ENCODE results near the gene AIRE. TPM values are rescaled to one million over a fixed set of nuclear protein-coding genes. Genes with fewer than 3 reads are reported as not detected.

AIRE gene
- total and polyA plus RNA-seq, 2 of the 13 experiments (the other 11 are each of a cell fraction or from before 2014, with no cell fraction given), result not detected

- TF ChIP-seq ZNF616 (CRISPR knock-in tag; IDR thresholded peaks at IDR 0.05; ENCODE audit: low read depth) (no peak), FOSL1 (CRISPR knock-in tag; IDR thresholded peaks at IDR 0.05; ENCODE audit: borderline replicate concordance) (no peak), ZBTB2 (CRISPR knock-in tag; IDR thresholded peaks at IDR 0.05; ENCODE audit: low read depth) (no peak), REXO4 (CRISPR knock-in tag; IDR thresholded peaks at IDR 0.05; ENCODE audit: borderline replicate concordance) (no peak), BORCS8-MEF2B (CRISPR knock-in tag; IDR thresholded peaks at IDR 0.05) (peak; percentile 38; the same call in 1 of the 2 replicates), ZNF563 (CRISPR knock-in tag; IDR thresholded peaks at IDR 0.05) (no peak), ZNF790 (CRISPR knock-in tag; IDR thresholded peaks at IDR 0.05; ENCODE audit: borderline replicate concordance) (no peak), TFDP1 (CRISPR knock-in tag; IDR thresholded peaks at IDR 0.05; ENCODE audit: borderline replicate concordance) (peak; percentile 49; the same call in 1 of the 2 replicates), SIX1 (CRISPR knock-in tag; IDR thresholded peaks at IDR 0.05; ENCODE audit: borderline replicate concordance) (no peak), ZNF775 (CRISPR knock-in tag; IDR thresholded peaks at IDR 0.05; ENCODE audit: borderline replicate concordance) (no peak), AHR (CRISPR knock-in tag; IDR thresholded peaks at IDR 0.05) (no peak), NKX3-1 (CRISPR knock-in tag; IDR thresholded peaks at IDR 0.05) (no peak), GABPA (IDR thresholded peaks at IDR 0.05; ENCODE audit: low read depth, low read length) (no peak), GABPA (CRISPR knock-in tag; IDR thresholded peaks at IDR 0.05; ENCODE audit: low read depth) (no peak), SMARCE1 (IDR thresholded peaks at IDR 0.05; ENCODE audit: borderline replicate concordance) (no peak), MED1 (CRISPR knock-in tag; IDR thresholded peaks at IDR 0.05) (peak; percentile 81), PHF5A (CRISPR knock-in tag; IDR thresholded peaks at IDR 0.05; ENCODE audit: low read depth, unreplicated experiment) (no peak), CHCHD3 (CRISPR knock-in tag; IDR thresholded peaks at IDR 0.05) (no peak), ZNF251 (CRISPR knock-in tag; IDR thresholded peaks at IDR 0.05) (no peak), MYC (CRISPR knock-in tag; IDR thresholded peaks at IDR 0.05; ENCODE audit: borderline replicate concordance) (peak; percentile 63; the same call in 1 of the 2 replicates), CENPT (CRISPR knock-in tag; IDR thresholded peaks at IDR 0.05; ENCODE audit: low read depth) (no peak), ARNT2 (CRISPR knock-in tag; IDR thresholded peaks at IDR 0.05; ENCODE audit: low read depth) (no peak), ZIK1 (CRISPR knock-in tag; IDR thresholded peaks at IDR 0.05; ENCODE audit: borderline replicate concordance, low read depth) (no peak), ZNF558 (CRISPR knock-in tag; IDR thresholded peaks at IDR 0.05; ENCODE audit: borderline replicate concordance) (no peak), ATRX (CRISPR knock-in tag; IDR thresholded peaks at IDR 0.05; ENCODE audit: borderline replicate concordance) (no peak), SNAI1 (CRISPR knock-in tag; IDR thresholded peaks at IDR 0.05; ENCODE audit: borderline replicate concordance) (no peak)
- TF ChIP-seq, protein P1, sequence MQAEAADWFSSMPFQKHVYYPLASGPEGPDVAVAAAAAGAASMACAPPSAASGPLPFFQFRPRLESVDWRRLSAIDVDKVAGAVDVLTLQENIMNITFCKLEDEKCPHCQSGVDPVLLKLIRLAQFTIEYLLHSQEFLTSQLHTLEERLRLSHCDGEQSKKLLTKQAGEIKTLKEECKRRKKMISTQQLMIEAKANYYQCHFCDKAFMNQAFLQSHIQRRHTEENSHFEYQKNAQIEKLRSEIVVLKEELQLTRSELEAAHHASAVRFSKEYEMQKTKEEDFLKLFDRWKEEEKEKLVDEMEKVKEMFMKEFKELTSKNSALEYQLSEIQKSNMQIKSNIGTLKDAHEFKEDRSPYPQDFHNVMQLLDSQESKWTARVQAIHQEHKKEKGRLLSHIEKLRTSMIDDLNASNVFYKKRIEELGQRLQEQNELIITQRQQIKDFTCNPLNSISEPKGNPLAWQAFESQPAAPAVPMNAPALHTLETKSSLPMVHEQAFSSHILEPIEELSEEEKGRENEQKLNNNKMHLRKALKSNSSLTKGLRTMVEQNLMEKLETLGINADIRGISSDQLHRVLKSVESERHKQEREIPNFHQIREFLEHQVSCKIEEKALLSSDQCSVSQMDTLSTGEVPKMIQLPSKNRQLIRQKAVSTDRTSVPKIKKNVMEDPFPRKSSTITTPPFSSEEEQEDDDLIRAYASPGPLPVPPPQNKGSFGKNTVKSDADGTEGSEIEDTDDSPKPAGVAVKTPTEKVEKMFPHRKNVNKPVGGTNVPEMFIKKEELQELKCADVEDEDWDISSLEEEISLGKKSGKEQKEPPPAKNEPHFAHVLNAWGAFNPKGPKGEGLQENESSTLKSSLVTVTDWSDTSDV (CRISPR knock-in tag; IDR thresholded peaks at IDR 0.05), result no peak
Measured at GRCh38 chr21:44303490-44303981, 17.9 kb downstream of the AIRE start (continued).

Measured in HepG2 (cell line).